Nephron (organoid): Measurements from ENCODE around the gene CPXM2.

ENCODE experiments used
- H3K27ac Mint-ChIP-seq, 3 experiments: 2 replicates each; pipeline ENCODE4 v1.8.0; 2020; ENCODE audit warnings: mixed read lengths in 3 of 3, mild to moderate bottlenecking in 2 of 3, moderate library complexity in 1 of 3
- H3K27me3 Mint-ChIP-seq: 2 replicates; pipeline ENCODE4 v1.8.0; 2021; ENCODE audit warnings: low read depth, mild to moderate bottlenecking, moderate library complexity, mixed read lengths
- H3K36me3 Mint-ChIP-seq: 2 replicates; pipeline ENCODE4 v1.8.0; 2020; ENCODE audit warnings: low read depth, mixed read lengths
- H3K4me1 Mint-ChIP-seq: 2 replicates; pipeline ENCODE4 v1.8.0; 2020; ENCODE audit warnings: mixed read lengths
- H3K4me3 Mint-ChIP-seq, 3 experiments: 2 replicates each; pipeline ENCODE4 v1.8.0; 2020; ENCODE audit warnings: mild to moderate bottlenecking in 3 of 3, mixed read lengths in 3 of 3, moderate library complexity in 2 of 3
- H3K9me3 Mint-ChIP-seq: 2 replicates; pipeline ENCODE4 v1.8.0; 2020; ENCODE audit warnings: mixed read lengths
- CTCF ChIP-seq, 3 experiments: fragments of 200-600 bp; sonication (generic); IDR thresholded peaks; one replicate each; pipeline ENCODE4 v1.5.0; 2021; ENCODE audit warnings: antibody characterized with exemption in 3 of 3; ENCODE audit not compliant: unreplicated experiment in 3 of 3

Gene CPXM2

GRCh38 chr10:123847686-123848432 lies 43.7 kb downstream of the CPXM2 start:
- peaks cover 7% of the 10 kb centered on the region for H3K9me3 Mint-ChIP-seq
- H3K27ac Mint-ChIP-seq, result no peak overlapping the region

GRCh38 chr10:123843835-123844234 lies 47.8 kb downstream of the CPXM2 start:
- TF ChIP-seq CTCF (IDR thresholded peaks at IDR 0.05; ENCODE audit: unreplicated experiment in 3 of 3), result no peak
- H3K4me3 Mint-ChIP-seq, result no peak overlapping the region

More at GRCh38 chr10:123847686-123848432, 43.7 kb downstream of the CPXM2 start:
- TF ChIP-seq CTCF (IDR thresholded peaks at IDR 0.05; ENCODE audit: unreplicated experiment in 3 of 3), result no peak
- no peak overlapping the region for H3K4me3 Mint-ChIP-seq
- peaks cover 21% of the 10 kb centered on the region for H3K27me3 Mint-ChIP-seq
- H3K36me3 Mint-ChIP-seq, result no peaks in the 10 kb centered on the region
- H3K4me1 Mint-ChIP-seq, result no peaks in the 10 kb centered on the region

GRCh38 chr10:123842692-123843385 lies 48.8 kb downstream of the CPXM2 start:
- no peak overlapping the region for H3K4me3 Mint-ChIP-seq
- peaks cover 46% of the 10 kb centered on the region for H3K27me3 Mint-ChIP-seq

More at GRCh38 chr10:123843835-123844234, 47.8 kb downstream of the CPXM2 start:
- H3K9me3 Mint-ChIP-seq, result peaks cover 7% of the 10 kb centered on the region
- no peaks in the 10 kb centered on the region for H3K36me3 Mint-ChIP-seq
- no peak overlapping the region for H3K27ac Mint-ChIP-seq
- H3K4me1 Mint-ChIP-seq, result peaks cover 6% of the 10 kb centered on the region
- H3K27me3 Mint-ChIP-seq, result peaks cover 43% of the 10 kb centered on the region

GRCh38 chr10:123841560-123841959 lies 50.0 kb downstream of the CPXM2 start:
- Mint-ChIP-seq H3K27ac (no peak overlapping the region), H3K36me3 (no peaks in the 10 kb centered on the region), H3K9me3 (peaks cover 7% of the 10 kb centered on the region), H3K4me3 (no peak overlapping the region), H3K4me1 (peaks cover 6% of the 10 kb centered on the region), H3K27me3 (peaks cover 57% of the 10 kb centered on the region)
- no peak for TF ChIP-seq CTCF (IDR thresholded peaks at IDR 0.05; ENCODE audit: unreplicated experiment in 3 of 3)

More at GRCh38 chr10:123842692-123843385, 48.8 kb downstream of the CPXM2 start:
- Mint-ChIP-seq H3K9me3 (peaks cover 7% of the 10 kb centered on the region), H3K36me3 (no peaks in the 10 kb centered on the region), H3K4me1 (peaks cover 6% of the 10 kb centered on the region), H3K27ac (no peak overlapping the region)
- TF ChIP-seq CTCF (IDR thresholded peaks at IDR 0.05; ENCODE audit: unreplicated experiment in 3 of 3), result no peak

- H3K9me3 Mint-ChIP-seq, result peaks cover 4% of the 10 kb centered on the region
- no peak overlapping the region for H3K4me3 Mint-ChIP-seq
- H3K4me1 Mint-ChIP-seq, result peaks cover 6% of the 10 kb centered on the region
- TF ChIP-seq CTCF (IDR thresholded peaks at IDR 0.05; ENCODE audit: unreplicated experiment in 3 of 3), result no peak
- no peaks in the 10 kb centered on the region for H3K36me3 Mint-ChIP-seq
- H3K27ac Mint-ChIP-seq, result no peak overlapping the region
- H3K27me3 Mint-ChIP-seq, result peaks cover 62% of the 10 kb centered on the region
Measured at GRCh38 chr10:123841115-123841514, 50.5 kb downstream of the CPXM2 start.
